Stimulated activated CD4-positive, alpha-beta T cell treated with anti-CD3 and anti-CD28 coated beads, TNF-alpha, amount 100 ng/mL, for 48 hours (primary cell): Measurements from ENCODE around the gene AGO1.
A peak's percentile ranks its signal among the peaks of the same experiment; 100 is the strongest.

ENCODE experiments used
- DNase-seq, 3 donors: peaks; one replicate each; pipeline ENCODE4 v3.0.0-alpha.2; 2020; ENCODE audit warnings: low read depth in 3 of 3

The AGO1 gene

GRCh38 chr1:35882945-35883634 lies at the start of gene AGO1:
Gene AGO1, plus strand, starts transcription at chr1:35883209. Its CDS starts 213 bp downstream, at chr1:35883422.
- peak; percentile 90 to 96 (median 95) for DNase-seq

GRCh38 chr1:35833395-35833794 lies 49.6 kb upstream of the AGO1 start:
- no peak for DNase-seq

- no peak for DNase-seq
Measured at GRCh38 chr1:35834218-35834617, 48.8 kb upstream of the AGO1 start.

- no peak for DNase-seq
Measured at GRCh38 chr1:35835398-35835797, 47.6 kb upstream of the AGO1 start.

GRCh38 chr1:35836734-35837133 lies 46.3 kb upstream of the AGO1 start:
- no peak for DNase-seq

GRCh38 chr1:35838693-35839245 lies 44.2 kb upstream of the AGO1 start:
- DNase-seq, result no peak

- no peak for DNase-seq
Measured at GRCh38 chr1:35844826-35845225, 38.2 kb upstream of the AGO1 start.

- no peak for DNase-seq
Measured at GRCh38 chr1:35845766-35846165, 37.2 kb upstream of the AGO1 start.

GRCh38 chr1:35847935-35848565 lies 35.0 kb upstream of the AGO1 start:
- DNase-seq, result no peak

GRCh38 chr1:35850051-35850450 lies 33.0 kb upstream of the AGO1 start:
- DNase-seq, result no peak

- DNase-seq, result no peak
Measured at GRCh38 chr1:35850716-35851115, 32.3 kb upstream of the AGO1 start.

GRCh38 chr1:35851132-35851869 lies 31.7 kb upstream of the AGO1 start:
- DNase-seq, result no peak

- DNase-seq, result no peak
Measured at GRCh38 chr1:35852241-35852640, 30.8 kb upstream of the AGO1 start.

GRCh38 chr1:35854989-35855700 lies 27.9 kb upstream of the AGO1 start:
- DNase-seq, result no peak

- DNase-seq, result no peak
Measured at GRCh38 chr1:35856964-35857363, 26.0 kb upstream of the AGO1 start.

GRCh38 chr1:35857830-35858229 lies 25.2 kb upstream of the AGO1 start:
- DNase-seq, result no peak

- no peak for DNase-seq
Measured at GRCh38 chr1:35860696-35861095, 22.3 kb upstream of the AGO1 start.

- DNase-seq, result no peak
Measured at GRCh38 chr1:35863136-35863535, 19.9 kb upstream of the AGO1 start.

GRCh38 chr1:35863881-35864625 lies 19.0 kb upstream of the AGO1 start:
- no peak for DNase-seq

GRCh38 chr1:35864813-35865212 lies 18.2 kb upstream of the AGO1 start:
- DNase-seq, result no peak

GRCh38 chr1:35866991-35867390 lies 16.0 kb upstream of the AGO1 start:
- no peak for DNase-seq
